Endothelial cell of umbilical vein (primary cell): ENCODE data around the gene OGDH. TPM values are rescaled to one million over a fixed set of nuclear protein-coding genes. Genes with fewer than 3 reads are reported as not detected.

ENCODE experiments used
- BruUV-seq: library from RNA; stranded (reverse); fragments of 400-500 nt; replicated peaks from 2 replicates; lab custom pipeline; 2021; lab: Mats Ljungman, UMichigan
- CTCF ChIA-PET: fragments of 300-600, 350-600 bp; sonication (Branson Sonifier 250); formaldehyde crosslinking; loops from one replicate; lab custom pipeline; 2021; ENCODE audit warnings: antibody characterized with exemption, inconsistent platforms; lab: Charles Lee
- POLR2A ChIA-PET: fragments of 300-600, 350-600 bp; sonication (Branson Sonifier 250); formaldehyde crosslinking; loops from one replicate; lab custom pipeline; 2021; ENCODE audit warnings: antibody characterized with exemption, inconsistent platforms; lab: Charles Lee
- DNase-seq: peaks from one replicate; pipeline ENCODE4 v3.0.0-alpha.2; 2011; ENCODE audit warnings: low read depth, low spot score
- FAIRE-seq: peaks from 2 replicates; lab custom pipeline; 2011; peaks lifted over from hg19 to GRCh38; lab: Jason Lieb, UNC
- H2AFZ ChIP-seq: 2 replicates; pipeline ENCODE4 v1.6.0; 2012; ENCODE audit warnings: low read depth, low read length, control low read depth, inconsistent platforms
- H3K27ac ChIP-seq: 2 replicates; pipeline ENCODE4 v1.5.1; 2011; ENCODE audit warnings: low read depth, mild to moderate bottlenecking, control low read depth, low read length, moderate library complexity; ENCODE audit not compliant: insufficient read depth
- H3K27me3 ChIP-seq, 2 experiments: 2 replicates each; pipeline versions ENCODE4 v1.6.0 to v1.6.1; 2011; ENCODE audit warnings: low read length in 2 of 2, mixed read lengths in 1 of 2; ENCODE audit not compliant: control insufficient read depth in 2 of 2, insufficient read depth in 2 of 2
- H3K36me3 ChIP-seq, 2 experiments: 2 replicates in 1 of 2; 3 replicates in 1 of 2; pipeline ENCODE4 v1.5.1; 2011; ENCODE audit warnings: low read length in 2 of 2, mild to moderate bottlenecking in 1 of 2, moderate library complexity in 1 of 2; ENCODE audit not compliant: control insufficient read depth in 2 of 2, insufficient read depth in 2 of 2; ENCODE audit errors: extremely low read depth in 1 of 2
- H3K4me1 ChIP-seq: 3 replicates; pipeline ENCODE4 v1.5.1; 2011; ENCODE audit warnings: mild to moderate bottlenecking, low read length; ENCODE audit not compliant: control insufficient read depth, insufficient read depth; ENCODE audit errors: extremely low read depth
- H3K4me2 ChIP-seq: 2 replicates; pipeline ENCODE4 v1.6.1; 2011; ENCODE audit warnings: low read length, control low read depth, mixed read lengths; ENCODE audit not compliant: insufficient read depth
- H3K4me3 ChIP-seq, 3 experiments: fragments of 200-600 bp in 1 of 3; sonication (generic), shearing (Covaris generic) in 1 of 3; replicated peaks in 1 of 3; 2 replicates each; pipeline ENCODE4 v1.5.1; 2011 to 2016; ENCODE audit warnings: control low read depth in 3 of 3, low read length in 3 of 3, mild to moderate bottlenecking in 2 of 3, inconsistent platforms in 1 of 3, low read depth in 1 of 3, moderate library complexity in 1 of 3; ENCODE audit not compliant: insufficient read depth in 1 of 3
- H3K79me2 ChIP-seq: 2 replicates; pipeline ENCODE4 v1.6.0; 2012; ENCODE audit warnings: low read length, inconsistent platforms; ENCODE audit not compliant: control insufficient read depth, insufficient read depth
- H3K9ac ChIP-seq: replicated peaks from 2 replicates; pipeline ENCODE3; 2011; ENCODE audit warnings: low read length, control low read depth; ENCODE audit not compliant: insufficient read depth; ENCODE audit errors: extremely low read depth
- H3K9me1 ChIP-seq: replicated peaks from 3 replicates; pipeline ENCODE4 v1.6.0; 2011; ENCODE audit warnings: mild to moderate bottlenecking, low read length; ENCODE audit not compliant: control insufficient read depth, insufficient read depth; ENCODE audit errors: extremely low read depth
- H3K9me3 ChIP-seq: replicated peaks from 2 replicates; pipeline ENCODE4 v1.5.1; 2012; ENCODE audit warnings: low read length, inconsistent platforms; ENCODE audit not compliant: control insufficient read depth, insufficient read depth
- H4K20me1 ChIP-seq: replicated peaks from 2 replicates; pipeline ENCODE3; 2011; ENCODE audit warnings: mild to moderate bottlenecking, low read length; ENCODE audit not compliant: control insufficient read depth, insufficient read depth; ENCODE audit errors: extremely low read depth
- MAX ChIP-seq: IDR thresholded peaks from 2 replicates; pipeline ENCODE4 v1.6.1; 2011; ENCODE audit not compliant: insufficient read depth, insufficient read length
- POLR2AphosphoS5 ChIP-seq: IDR thresholded peaks from 2 replicates; pipeline ENCODE4 v1.6.1; 2012; ENCODE audit warnings: low read depth, mild to moderate bottlenecking, control low read depth, low read length, moderate library complexity; ENCODE audit not compliant: insufficient read depth
- dilution Hi-C: fragments of 300-500 bp; cut with MboI; formaldehyde crosslinking; loops from one replicate; pipeline ENCODE4 v1.15.0; 2019; ENCODE audit warnings: low sequenced_read_pairs; ENCODE audit not compliant: extremely low pct_ligation_motif_present
- intact Hi-C: fragments of 100-400 bp; cut with micrococcal nuclease; formaldehyde crosslinking; loops from one replicate; pipeline ENCODE4 v1.10.0; 2022
- polyA plus RNA-seq, 4 experiments: library from polyadenylated mRNA; depleted of rRNA in 3 of 4; stranded (reverse) in 3 of 4; unstranded in 1 of 4; fragments of >200 nt; gene quantifications; 2 replicates each; pipeline versions ENCODE4 v1.2.1 to v1.2.3, GENCODE V29; 2011 to 2012; ENCODE audit warnings: missing spikeins in 1 of 4
- total RNA-seq: library from RNA; stranded (reverse); gene quantifications from 2 replicates; pipeline ENCODE4 v1.2.3, GENCODE V29; 2021
- TF ChIP-seq, protein P1 (sequence below), 2 donors: IDR thresholded peaks; 1 replicate in 1 of 2; 2 replicates in 1 of 2; pipeline ENCODE4 v1.5.1; 2011; ENCODE audit warnings: low read length in 2 of 2, mild to moderate bottlenecking in 2 of 2, moderate library complexity in 2 of 2, control low read depth in 1 of 2, inconsistent platforms in 1 of 2, low read depth in 1 of 2; ENCODE audit not compliant: insufficient read depth in 1 of 2; ENCODE audit errors: extremely low read depth in 1 of 2

Gene OGDH
- total and polyA plus RNA-seq, 2 donors (not counting 3 experiments of a cell fraction or from before 2014, with no cell fraction given) = 88.9 to 92.9 TPM

GRCh38 chr7:44634187-44634838, 27.9 kb downstream of the OGDH start:
- Histone ChIP-seq H3K9me3 (no peaks in the 10 kb centered on the region), H2AFZ (no peak overlapping the region), H3K79me2 (peaks cover 3% of the 10 kb centered on the region), H4K20me1 (no peaks in the 10 kb centered on the region), H3K27me3 (no peaks in the 10 kb centered on the region), H3K36me3 (no peaks in the 10 kb centered on the region), H3K4me3 (no peak overlapping the region), H3K27ac (peak overlapping the region; percentile 97), H3K4me1 (peaks cover 46% of the 10 kb centered on the region), H3K9me1 (no peaks in the 10 kb centered on the region), H3K9ac (peak overlapping the region; percentile 61), H3K4me2 (peak overlapping the region; percentile 2)
- intact Hi-C loops (no loop called here), dilution Hi-C loops (no loop called here)
- no peak for TF ChIP-seq POLR2AphosphoS5
- BruUV-seq = no TSS peak
- ChIA-PET CTCF (interaction anchor here (0.9 to 1.4 kb wide), 3 partner anchors 13 to 160 kb away, joined by 3 to 4 read pairs (median 3); no protein-coding TSS in a partner anchor), POLR2A (interaction anchor here (0.6 to 1.2 kb wide), 2 partner anchors 28 to 114 kb away, joined by 4 to 6 read pairs; partner anchors contain the start of gene OGDH)
- no peak for FAIRE-seq
- peak; percentile 39 for DNase-seq

- H4K20me1 ChIP-seq = no peaks in the 10 kb centered on the region
- no TSS peak for BruUV-seq
- no peaks in the 10 kb centered on the region for H3K36me3 ChIP-seq
- POLR2A ChIA-PET = interaction anchor here (0.6 kb wide), 1 partner anchor 103 kb away, joined by 4 read pairs; no protein-coding TSS in a partner anchor
- H3K9me1 ChIP-seq = no peaks in the 10 kb centered on the region
- CTCF ChIA-PET = interaction anchor here (0.9 to 1.4 kb wide), 3 partner anchors 13 to 159 kb away, joined by 3 to 4 read pairs (median 3); no protein-coding TSS in a partner anchor
- dilution Hi-C loops (no loop called here), intact Hi-C loops (no loop called here)
- FAIRE-seq = peak; percentile 53
- H3K27ac ChIP-seq = peak overlapping the region; percentile 97
- no peak overlapping the region for H3K9ac ChIP-seq
- H3K79me2 ChIP-seq = peaks cover 3% of the 10 kb centered on the region
- H3K4me2 ChIP-seq = peak overlapping the region; percentile 2
- peak; percentile 62 for DNase-seq
- peaks cover 53% of the 10 kb centered on the region for H3K4me1 ChIP-seq
- no peak overlapping the region for H3K4me3 ChIP-seq
- no peaks in the 10 kb centered on the region for H3K9me3 ChIP-seq
- TF ChIP-seq MAX = peak; percentile 68
- TF ChIP-seq, protein P1, sequence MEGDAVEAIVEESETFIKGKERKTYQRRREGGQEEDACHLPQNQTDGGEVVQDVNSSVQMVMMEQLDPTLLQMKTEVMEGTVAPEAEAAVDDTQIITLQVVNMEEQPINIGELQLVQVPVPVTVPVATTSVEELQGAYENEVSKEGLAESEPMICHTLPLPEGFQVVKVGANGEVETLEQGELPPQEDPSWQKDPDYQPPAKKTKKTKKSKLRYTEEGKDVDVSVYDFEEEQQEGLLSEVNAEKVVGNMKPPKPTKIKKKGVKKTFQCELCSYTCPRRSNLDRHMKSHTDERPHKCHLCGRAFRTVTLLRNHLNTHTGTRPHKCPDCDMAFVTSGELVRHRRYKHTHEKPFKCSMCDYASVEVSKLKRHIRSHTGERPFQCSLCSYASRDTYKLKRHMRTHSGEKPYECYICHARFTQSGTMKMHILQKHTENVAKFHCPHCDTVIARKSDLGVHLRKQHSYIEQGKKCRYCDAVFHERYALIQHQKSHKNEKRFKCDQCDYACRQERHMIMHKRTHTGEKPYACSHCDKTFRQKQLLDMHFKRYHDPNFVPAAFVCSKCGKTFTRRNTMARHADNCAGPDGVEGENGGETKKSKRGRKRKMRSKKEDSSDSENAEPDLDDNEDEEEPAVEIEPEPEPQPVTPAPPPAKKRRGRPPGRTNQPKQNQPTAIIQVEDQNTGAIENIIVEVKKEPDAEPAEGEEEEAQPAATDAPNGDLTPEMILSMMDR (IDR thresholded peaks at IDR 0.05; ENCODE audit: extremely low read depth in 1 of 2, insufficient read depth in 1 of 2, low read depth in 1 of 2, low read length in 2 of 2) = no peak
- peak overlapping the region; percentile 0 for H2AFZ ChIP-seq
- no peaks in the 10 kb centered on the region for H3K27me3 ChIP-seq
Measured at GRCh38 chr7:44634839-44635591, 28.6 kb downstream of the OGDH start.
